ENCODE measurements around the gene TRPM2.

GRCh38 chr21:44337449-44337848 is 16.0 kb upstream of the TRPM2 start:
- TF ChIP-seq, protein P1, sequence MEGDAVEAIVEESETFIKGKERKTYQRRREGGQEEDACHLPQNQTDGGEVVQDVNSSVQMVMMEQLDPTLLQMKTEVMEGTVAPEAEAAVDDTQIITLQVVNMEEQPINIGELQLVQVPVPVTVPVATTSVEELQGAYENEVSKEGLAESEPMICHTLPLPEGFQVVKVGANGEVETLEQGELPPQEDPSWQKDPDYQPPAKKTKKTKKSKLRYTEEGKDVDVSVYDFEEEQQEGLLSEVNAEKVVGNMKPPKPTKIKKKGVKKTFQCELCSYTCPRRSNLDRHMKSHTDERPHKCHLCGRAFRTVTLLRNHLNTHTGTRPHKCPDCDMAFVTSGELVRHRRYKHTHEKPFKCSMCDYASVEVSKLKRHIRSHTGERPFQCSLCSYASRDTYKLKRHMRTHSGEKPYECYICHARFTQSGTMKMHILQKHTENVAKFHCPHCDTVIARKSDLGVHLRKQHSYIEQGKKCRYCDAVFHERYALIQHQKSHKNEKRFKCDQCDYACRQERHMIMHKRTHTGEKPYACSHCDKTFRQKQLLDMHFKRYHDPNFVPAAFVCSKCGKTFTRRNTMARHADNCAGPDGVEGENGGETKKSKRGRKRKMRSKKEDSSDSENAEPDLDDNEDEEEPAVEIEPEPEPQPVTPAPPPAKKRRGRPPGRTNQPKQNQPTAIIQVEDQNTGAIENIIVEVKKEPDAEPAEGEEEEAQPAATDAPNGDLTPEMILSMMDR (IDR thresholded peaks at IDR 0.05) = no peak
- no peak for TF ChIP-seq ZFX (IDR thresholded peaks at IDR 0.05; ENCODE audit: borderline replicate concordance)
